ENCODE measurements around the gene CHAF1B. TPM values are rescaled to one million over a fixed set of nuclear protein-coding genes. Genes with fewer than 3 reads are reported as not detected.
"Not testable (repeated sequence)": the region's sequence is repeated elsewhere in the genome, so short reads cannot be mapped to it uniquely, and the experiment has no call there.

Gene CHAF1B
- total RNA-seq, 1 donor from 2014 or later: 0.54 TPM

DNA sequence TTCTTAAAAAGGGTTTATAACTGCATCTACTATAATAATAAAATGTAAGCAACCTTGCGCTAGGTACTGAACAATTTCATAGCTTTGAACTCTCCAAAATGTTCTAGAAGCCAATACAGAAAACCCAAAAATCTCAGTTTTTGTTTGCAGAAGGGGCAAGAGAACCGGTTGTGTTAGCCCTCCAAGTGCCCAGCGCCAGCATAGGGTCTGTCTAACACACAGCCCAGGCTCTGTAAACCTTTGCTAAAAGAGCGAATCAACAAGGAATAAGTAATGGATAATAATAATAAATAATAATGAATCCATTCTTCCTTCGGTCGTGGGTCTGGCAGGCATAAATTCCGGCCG lies 333 bp upstream of the CHAF1B start:
- DNase-seq (no peak), ATAC-seq (ENCODE audit: poor library complexity) (no peak)
- intact Hi-C loops (cut with DNase I): no loop called here

DNA sequence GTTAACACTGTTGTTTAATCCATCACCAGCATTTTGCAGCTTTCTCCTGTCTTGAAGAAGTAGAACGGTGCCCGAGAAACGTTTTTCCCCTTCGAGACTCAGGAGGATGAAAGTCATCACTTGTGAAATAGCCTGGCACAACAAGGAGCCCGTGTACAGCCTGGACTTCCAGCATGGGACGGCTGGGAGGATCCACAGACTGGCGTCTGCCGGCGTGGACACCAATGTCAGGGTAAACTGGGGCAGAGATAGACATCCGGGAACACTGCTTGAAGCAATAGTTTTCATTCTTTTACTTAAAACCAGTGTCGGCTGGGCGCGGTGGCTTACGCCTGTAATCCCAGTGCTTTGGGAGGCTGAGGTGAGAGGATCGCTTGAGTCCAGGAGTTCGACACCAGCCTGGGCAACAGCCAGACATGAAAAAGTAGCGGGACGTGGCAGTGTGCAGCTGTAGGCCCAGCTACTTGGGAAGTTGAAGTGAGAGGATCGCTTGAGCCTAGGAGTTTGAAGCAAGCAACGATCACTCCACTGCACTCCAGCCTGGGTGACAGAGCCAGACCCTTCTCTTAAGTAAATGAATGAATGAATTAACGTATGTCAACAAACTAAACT lies 945 bp downstream of the CHAF1B start:
- ATAC-seq (ENCODE audit: poor library complexity) (no peak), DNase-seq (no peak)
- intact Hi-C loops (cut with DNase I): no loop called here

DNA sequence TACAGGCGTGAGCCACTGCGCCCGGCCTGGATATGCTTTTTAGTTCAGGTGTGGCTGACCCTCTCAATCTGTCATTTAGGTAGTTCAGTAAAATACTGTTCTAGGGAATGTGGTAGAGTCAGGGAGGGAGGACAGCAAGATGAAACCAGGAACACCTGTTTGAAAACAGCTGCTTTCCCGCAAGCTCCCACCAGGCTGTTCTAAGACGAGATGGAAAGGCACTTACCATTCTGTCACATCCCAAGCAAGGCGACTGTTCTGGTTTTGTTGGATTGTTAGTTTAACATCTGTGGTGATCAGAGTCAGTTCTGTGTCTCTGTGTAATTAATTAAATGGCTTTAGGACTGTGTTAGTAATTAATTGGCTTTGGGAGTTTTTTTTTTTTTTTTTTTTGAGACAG lies 2.9 kb downstream of the CHAF1B start:
- intact Hi-C loops (cut with DNase I): no loop called here
- DNase-seq (no peak), ATAC-seq (ENCODE audit: poor library complexity) (no peak)

DNA sequence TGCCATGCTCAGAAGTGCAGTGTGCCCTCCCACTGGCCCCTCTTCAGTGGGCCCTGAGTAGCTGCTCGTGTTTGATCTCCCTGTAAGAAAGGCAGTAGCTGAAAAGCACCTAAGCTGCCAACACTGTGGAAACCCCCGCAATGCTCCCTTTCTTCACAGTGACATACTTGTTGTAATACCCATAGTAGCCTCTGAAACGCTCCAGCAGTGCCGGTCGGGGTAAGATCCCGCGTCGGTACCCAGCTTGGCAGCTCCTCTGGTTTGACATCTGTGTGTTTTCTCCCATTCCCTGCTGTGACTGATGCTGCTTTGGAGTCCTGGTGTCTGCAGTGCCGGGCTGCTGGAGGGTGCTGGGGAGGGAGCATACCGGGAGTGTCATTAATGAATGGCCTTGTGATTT lies 3.6 kb downstream of the CHAF1B start:
- DNase-seq (no peak), ATAC-seq (ENCODE audit: poor library complexity) (no peak)
- intact Hi-C loops (cut with DNase I): no loop called here

DNA sequence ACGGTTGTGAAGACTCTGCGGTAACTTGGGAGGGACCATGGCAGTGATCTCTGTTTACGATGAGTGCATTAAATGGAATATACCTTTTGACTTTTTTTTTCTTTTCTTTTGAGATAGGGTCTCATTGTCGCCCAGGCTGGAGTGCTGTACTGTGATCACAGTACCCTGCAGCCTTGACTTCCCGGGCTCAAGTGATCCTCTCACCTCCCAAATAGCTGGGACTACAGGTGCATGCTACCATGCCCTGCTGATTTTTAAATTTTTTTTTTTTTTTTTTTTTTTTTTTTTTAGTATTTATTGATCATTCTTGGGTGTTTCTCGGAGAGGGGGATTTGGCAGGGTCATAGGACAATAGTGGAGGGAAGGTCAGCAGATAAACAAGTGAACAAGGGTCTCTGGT lies 6.5 kb downstream of the CHAF1B start:
- not testable (repeated sequence) for ATAC-seq (ENCODE audit: poor library complexity)

DNA sequence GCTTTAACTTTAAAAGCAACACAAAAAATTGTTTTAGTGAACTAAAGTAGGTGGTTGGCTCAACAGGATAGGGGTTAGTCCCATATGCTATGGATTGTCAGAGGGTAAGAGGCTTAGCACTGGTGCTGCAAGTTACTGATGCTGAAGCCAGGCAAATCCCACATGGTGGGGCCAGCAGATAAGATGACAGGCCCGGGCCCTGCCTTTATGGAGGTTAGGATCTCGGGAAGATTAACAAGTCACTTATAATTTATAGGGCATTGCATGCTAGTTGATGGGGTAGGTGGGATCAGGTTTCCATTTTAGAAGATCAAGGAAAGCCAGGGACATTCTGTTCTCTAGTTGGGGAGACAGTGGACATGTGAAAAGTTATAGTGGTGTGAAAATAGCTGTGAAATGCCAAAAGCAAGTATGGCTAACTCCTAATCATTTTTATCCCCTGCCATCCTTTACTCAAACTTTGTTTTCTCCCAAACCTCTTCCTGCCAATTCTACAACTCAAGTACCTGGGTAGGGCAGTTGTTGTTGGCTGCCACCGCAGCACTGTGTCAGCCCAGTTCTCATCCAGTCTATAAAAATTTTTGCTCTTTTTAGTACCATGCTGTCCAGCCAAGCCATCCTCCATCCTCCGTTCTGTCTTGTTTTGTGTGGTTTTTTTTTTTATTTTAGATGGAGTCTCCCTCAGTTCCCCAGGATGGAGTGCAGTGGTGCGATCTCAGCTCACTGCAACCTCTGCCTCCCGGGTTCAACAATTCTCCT lies 10.3 kb downstream of the CHAF1B start:
- intact Hi-C loops (cut with DNase I): no loop called here
- no peak for DNase-seq
- ATAC-seq (ENCODE audit: poor library complexity): no peak

More for the DNA sequence above, 6.5 kb downstream of the CHAF1B start:
- DNase-seq; intact Hi-C loops (cut with DNase I): not testable (repeated sequence)

DNA sequence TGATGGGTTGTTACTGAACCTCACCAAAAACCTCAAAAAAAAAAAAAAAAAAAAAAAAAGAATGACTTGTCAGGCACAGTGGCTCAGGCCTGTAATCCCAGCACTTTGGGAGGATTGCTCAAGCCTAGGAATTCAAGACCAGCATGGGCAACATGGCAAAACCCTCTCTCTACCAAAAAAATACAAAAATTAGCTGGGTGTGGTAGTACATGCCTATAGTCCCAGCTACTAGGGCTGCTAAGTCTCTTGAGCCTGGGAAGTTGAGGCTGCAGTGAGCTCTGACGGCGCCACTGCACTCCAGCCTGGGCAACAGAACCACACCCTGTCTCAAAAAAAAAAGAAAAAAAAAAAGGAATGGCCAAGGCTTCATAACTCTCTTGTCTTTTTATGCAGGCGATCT lies 11.1 kb downstream of the CHAF1B start:
- ATAC-seq (ENCODE audit: poor library complexity) (no peak), DNase-seq (no peak)
- intact Hi-C loops (cut with DNase I): no loop called here

DNA sequence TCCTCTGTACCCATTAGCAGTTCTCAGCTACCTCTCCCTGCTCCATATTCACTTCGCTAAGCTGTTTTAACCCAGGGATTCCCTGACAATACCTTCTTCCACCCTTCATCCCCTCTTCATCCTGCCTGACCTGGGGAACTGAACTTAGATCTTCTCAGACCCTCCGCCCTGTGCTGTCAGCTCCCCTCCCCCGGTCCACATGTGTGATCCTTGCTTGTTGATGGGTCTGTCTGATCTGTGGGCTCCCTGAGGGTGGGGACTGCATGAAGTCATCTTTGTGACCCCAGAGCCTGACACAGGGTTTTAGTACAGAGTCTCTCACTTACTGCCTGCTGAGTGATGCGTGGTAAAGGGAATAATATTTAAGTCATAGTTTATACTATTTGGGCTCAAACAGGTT lies 11.8 kb downstream of the CHAF1B start:
- no peak for ATAC-seq (ENCODE audit: poor library complexity)
- intact Hi-C loops (cut with DNase I): no loop called here
- DNase-seq: no peak

DNA sequence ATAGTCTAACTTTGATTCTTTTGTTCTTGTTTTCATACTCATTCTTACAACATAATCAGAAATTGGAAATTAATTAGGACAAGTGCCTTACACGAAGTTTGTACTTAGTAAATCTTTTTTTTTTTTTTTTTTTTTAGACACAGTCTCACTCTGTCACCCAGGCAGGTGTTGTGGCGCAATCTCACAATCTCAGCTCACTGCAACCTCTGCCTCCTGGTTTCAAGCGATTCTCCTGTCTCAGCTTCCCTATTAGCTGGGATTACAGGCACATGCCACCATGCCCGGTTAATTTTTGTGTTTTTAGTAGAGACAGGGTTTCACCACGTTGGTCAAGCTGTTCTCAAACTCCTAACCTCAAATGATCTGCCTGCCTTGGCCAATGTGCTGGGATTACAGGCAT lies 12.4 kb downstream of the CHAF1B start:
- ATAC-seq (ENCODE audit: poor library complexity) (no peak), DNase-seq (no peak)
- intact Hi-C loops (cut with DNase I): no loop called here

DNA sequence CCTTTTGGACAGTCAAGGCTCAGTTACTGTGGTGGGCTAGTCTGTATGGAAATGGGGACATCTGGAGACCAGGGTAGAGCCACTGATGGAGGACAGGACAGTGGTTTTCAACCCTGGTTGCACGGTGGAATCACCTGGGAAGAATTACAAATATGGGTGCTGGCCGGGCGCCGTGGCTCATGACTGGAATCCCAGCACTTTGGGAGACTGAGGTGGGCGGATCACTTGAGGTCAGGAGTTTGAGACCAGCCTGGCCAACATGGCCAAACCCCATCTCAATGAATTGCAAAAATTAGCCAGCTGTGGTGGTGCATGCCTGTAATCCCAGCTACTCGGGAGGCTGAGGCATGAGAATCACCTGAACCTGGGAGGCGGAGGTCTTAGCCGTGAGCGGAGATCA lies 14.5 kb downstream of the CHAF1B start:
- intact Hi-C loops (cut with DNase I); ATAC-seq (ENCODE audit: poor library complexity); DNase-seq: not testable (repeated sequence)

DNA sequence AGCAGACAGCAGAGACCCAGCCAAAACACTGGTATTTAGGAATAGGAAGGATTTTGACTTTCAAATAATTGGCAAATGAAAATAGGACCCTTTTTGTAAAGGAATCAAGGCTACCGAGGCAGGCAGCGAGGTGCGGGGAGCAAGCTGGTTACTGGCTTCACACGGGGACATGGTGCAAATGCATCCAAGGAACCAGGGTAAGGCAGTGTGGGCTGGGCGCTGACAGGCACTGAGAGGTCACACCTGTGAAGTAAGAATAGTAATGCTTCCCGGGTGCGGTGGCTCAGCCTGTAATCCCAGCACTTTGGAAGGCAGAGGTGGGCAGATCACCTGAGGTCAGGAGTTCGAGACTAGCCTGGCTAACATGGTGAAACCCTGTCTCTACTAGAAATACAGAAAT lies 15.5 kb downstream of the CHAF1B start:
- no peak for ATAC-seq (ENCODE audit: poor library complexity)
- intact Hi-C loops (cut with DNase I): no loop called here
- no peak for DNase-seq

DNA sequence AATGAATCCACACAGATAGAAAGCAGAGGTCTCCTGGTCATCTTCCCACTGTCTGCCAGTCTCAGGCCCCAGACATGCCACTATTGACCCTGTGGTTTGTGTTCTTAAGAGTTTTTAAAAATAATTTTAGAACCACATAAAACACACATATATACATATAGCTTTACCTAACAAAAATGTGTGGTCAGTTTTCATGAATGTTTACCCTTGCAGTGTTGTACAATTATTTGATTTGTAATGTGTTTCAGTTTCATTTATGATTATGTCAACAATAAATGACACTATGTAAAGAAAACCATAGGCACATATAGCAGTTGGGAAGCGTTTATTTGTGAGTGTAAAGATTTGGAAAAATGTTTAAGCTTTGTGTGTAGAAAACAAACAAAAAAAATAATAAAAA lies 17.1 kb downstream of the CHAF1B start:
- no peak for DNase-seq
- no peak for ATAC-seq (ENCODE audit: poor library complexity)
- intact Hi-C loops (cut with DNase I): no loop called here

DNA sequence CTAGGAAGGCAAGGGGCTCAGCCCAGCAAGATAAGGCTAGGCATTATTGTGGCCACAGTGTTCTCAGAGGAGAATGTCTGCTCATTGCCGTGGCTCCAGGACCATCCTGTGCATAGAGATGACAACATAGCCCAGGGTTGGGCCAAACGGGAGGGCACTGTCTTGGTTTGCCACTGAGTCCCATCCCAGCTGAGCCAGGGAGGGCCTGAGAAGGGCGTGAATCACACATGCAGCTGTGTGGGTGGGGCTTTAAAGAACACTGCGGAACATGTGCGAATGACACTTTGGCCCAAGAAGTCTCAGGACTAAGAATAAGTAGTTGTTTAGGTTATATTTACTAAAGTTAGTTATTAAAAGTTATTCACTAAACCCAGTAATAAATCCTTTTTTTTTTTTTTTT lies 18.5 kb downstream of the CHAF1B start:
- no peak for ATAC-seq (ENCODE audit: poor library complexity)

DNA sequence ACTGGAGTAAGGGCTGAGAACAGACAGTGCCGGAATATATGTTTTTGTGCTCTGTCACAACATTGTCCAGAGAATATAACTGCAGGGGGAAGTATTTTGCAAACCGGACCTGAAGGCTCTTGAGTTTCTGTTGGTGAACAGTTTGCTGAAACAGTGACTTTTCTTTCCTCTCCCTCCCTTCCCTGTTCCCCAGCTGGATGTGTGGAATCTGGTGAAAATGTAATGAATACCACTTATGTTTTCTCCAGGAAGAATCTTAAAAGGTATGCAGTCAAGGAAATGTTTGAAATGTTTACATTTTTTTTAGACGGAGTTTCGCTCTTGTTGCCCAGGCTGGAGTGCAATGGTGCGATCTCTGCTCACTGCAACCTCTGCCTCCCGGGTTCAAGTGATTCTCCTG lies 23.4 kb downstream of the CHAF1B start:
- ATAC-seq (ENCODE audit: poor library complexity) (no peak), DNase-seq (no peak)
- intact Hi-C loops (cut with DNase I): no loop called here

More for the DNA sequence above, 18.5 kb downstream of the CHAF1B start:
- intact Hi-C loops (cut with DNase I): no loop called here
- DNase-seq: no peak

DNA sequence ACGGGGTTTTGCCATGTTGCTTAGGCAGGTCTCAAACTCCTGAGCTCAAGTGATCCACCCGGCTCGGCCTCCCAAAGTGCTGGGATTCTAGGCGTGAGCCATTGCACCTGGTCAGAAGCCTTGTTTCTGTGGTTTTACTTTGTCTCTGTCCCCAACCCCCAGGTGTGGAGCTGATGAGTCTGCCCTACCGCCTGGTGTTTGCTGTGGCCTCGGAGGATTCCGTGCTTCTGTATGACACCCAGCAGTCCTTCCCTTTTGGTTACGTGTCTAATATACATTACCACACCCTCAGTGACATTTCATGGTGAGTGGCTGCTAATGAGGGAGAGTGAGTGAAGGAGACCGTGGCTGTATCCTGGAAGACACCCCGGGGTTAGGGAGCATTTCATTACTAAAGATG lies 26.1 kb downstream of the CHAF1B start:
- DNase-seq (no peak), ATAC-seq (ENCODE audit: poor library complexity) (no peak)
- intact Hi-C loops (cut with DNase I): no loop called here

DNA sequence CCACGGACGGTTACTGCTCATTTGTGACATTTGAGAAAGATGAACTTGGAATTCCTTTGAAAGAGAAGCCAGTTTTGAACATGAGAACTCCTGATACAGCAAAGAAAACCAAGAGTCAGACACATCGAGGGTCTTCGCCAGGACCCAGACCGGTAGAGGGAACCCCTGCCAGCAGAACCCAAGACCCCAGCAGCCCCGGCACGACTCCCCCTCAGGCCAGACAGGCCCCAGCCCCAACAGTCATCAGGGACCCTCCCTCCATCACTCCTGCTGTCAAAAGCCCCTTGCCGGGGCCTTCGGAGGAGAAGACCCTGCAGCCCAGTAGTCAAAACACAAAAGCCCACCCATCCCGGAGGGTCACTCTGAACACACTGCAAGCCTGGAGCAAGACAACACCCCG lies 27.7 kb downstream of the CHAF1B start:
- DNase-seq: no peak

DNA sequence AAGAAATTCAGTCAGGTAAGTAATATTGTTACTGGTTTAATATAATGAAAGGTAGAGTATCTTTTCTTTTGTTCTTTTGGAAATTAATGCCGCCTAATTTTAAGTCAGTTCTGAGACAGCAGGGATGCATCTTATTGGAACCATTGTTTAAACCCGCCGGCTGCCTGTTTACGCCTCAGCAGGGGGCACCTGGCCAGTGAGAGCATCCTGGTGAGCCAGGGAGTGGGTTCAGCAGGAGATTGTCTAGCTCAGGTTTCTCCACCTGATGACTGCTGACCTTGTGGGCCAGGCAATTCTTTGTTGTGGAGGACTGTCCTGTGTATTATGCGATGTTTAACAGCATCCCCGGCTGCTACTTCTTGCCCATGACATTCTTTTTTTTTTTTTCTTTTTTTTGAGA lies 30.2 kb downstream of the CHAF1B start:
- intact Hi-C loops (cut with DNase I): no loop called here
- DNase-seq: no peak
- no peak for ATAC-seq (ENCODE audit: poor library complexity)

More for the DNA sequence above, 27.7 kb downstream of the CHAF1B start:
- ATAC-seq (ENCODE audit: poor library complexity): no peak
- intact Hi-C loops (cut with DNase I): no loop called here

DNA sequence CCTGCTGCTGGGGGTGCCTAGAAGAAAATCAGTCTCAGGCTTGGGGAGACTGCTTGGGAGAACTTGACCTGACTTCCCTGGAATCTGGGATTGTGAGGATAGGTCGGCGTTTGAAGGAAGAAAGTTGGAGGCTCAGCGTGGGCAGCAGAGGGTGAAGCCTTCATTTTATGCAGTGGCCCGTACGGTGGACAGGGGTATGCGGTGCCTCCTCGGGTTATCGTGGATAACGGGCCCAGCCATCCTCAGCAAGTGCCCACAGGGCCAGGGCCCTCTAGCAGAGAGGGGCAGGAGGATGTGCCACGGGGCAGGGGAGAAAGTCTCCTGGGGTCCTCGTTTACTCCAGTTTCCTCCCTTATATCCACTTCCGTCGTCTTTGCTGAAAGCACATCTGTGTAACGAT lies 34.0 kb downstream of the CHAF1B start:
- no peak for ATAC-seq (ENCODE audit: poor library complexity)
- intact Hi-C loops (cut with DNase I): no loop called here
- no peak for DNase-seq

DNA sequence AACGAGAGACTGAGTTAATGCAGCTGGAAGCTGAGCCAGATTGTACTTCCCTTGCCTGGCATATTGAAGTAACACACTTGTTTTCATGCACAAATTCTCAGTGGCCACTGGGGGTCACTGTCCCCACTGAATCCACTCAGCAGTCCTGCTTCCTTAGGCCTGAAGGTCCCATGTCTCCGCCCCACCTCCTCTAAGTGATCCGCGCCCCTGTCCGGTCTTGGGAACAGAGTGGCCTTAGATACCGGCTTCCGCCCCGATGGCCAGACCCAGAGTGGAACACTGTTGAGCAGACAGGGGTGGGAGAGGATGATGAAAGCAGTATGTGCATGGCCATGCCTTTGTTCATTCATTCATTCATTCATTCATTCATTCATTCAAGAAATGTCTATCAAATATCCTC lies 34.8 kb downstream of the CHAF1B start:
- DNase-seq (peak; percentile 79), ATAC-seq (ENCODE audit: poor library complexity) (peak; percentile 93)
- intact Hi-C loops (cut with DNase I): no loop called here

DNA sequence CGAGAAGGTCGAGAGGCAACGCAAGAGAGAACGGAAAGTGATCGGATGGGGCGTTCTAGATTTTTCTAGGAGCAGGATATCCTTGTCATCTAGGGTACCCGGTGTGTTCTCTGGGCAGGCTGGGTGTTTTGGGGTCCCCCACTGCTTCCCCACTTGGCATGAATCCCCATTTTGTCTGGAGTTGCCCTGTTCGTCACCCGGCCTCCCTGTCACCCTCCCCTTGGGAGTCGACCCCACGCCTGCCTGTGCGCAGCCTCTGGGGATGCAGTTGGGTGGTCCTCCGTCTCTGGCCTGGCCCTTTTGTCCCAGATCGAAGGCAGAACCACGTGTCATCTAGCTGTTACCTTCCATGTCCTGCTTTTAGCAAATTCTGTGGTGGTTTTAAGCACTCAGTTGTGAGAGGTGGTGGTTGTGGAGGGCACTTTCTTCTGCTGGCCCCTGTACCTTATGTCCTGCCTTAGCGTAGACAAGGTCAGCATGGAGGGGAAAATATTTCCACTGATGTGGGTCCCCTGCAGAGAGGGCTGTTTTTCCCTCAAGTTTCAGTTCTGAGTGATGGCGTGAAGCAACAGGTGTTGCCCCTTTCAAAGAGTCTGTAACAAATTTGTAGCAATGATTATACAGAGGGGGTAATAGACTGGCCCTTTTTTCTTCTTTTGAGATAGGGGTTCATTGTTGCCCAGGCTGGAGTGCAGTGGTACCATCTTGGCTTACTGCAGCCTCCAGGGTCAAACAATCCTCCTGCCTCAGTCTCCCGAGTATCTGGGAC lies 35.6 kb downstream of the CHAF1B start:
- ATAC-seq (ENCODE audit: poor library complexity): no peak
- intact Hi-C loops (cut with DNase I): no loop called here
- DNase-seq: no peak

Data from Right ventricle myocardium superior (tissue), 1 donor.